Stimulated activated memory B cell treated with anti-CD40 and anti-IgM and Interleukin-4, amounts not matched to agents 10 μg/mL and 1 μg/mL and 100 μg/mL, for 72 hours (primary cell): Measurements from ENCODE around the gene SUFU.

Experiments used
- ATAC-seq: fragments of 150-1000 bp; cut with Tn5 transposase; 2 replicates; pipeline ENCODE4 v1.10.0; 2021
- H3K27ac Mint-ChIP-seq: one replicate; pipeline ENCODE4 v1.8.0; 2022; ENCODE audit warnings: mild to moderate bottlenecking, mixed read lengths
- H3K27me3 Mint-ChIP-seq: one replicate; pipeline ENCODE4 v1.8.0; 2022; ENCODE audit warnings: mixed read lengths
- H3K36me3 Mint-ChIP-seq: one replicate; pipeline ENCODE4 v1.8.0; 2022; ENCODE audit warnings: mixed read lengths
- H3K4me1 Mint-ChIP-seq: one replicate; pipeline ENCODE4 v1.8.0; 2022; ENCODE audit warnings: mixed read lengths
- H3K4me3 Mint-ChIP-seq: one replicate; pipeline ENCODE4 v1.8.0; 2022; ENCODE audit warnings: mild to moderate bottlenecking, moderate library complexity, mixed read lengths
- H3K9me3 Mint-ChIP-seq: one replicate; pipeline ENCODE4 v1.8.0; 2022; ENCODE audit warnings: mixed read lengths

The SUFU gene

DNA sequence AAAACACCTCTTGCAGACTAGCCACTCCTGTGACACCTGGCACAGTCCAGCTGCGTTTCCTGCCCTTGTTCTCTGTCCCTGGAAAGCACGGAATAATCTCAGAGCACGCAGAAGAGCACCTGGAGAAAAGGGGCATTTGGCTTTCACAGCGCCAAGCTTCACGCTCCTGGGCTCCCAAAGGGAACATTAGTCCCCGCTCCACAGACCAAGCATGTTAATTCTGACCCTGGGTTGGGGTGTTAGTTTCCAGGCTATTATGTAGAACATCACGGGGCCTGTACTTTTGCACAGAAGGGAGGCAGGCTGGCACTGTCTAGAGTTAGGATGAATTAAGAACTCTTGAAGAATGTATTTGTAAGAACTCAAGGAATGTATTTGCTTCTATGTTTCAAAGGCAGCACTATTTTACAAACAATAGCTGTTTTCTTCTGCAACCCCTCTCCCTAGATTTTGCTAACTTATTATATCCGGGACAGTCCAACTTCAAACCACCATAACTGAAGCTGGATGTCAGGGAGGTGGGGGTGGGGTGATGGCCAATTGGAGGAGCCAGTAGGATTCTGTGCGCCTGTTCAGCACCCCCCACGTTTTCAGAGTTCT lies 78.3 kb downstream of the SUFU start:
- ATAC-seq: no peak
- Mint-ChIP-seq H3K4me1 (peaks cover 16% of the 10 kb centered on the region), H3K27ac (no peak overlapping the region), H3K27me3 (no peaks in the 10 kb centered on the region), H3K4me3 (no peak overlapping the region), H3K36me3 (no peaks in the 10 kb centered on the region), H3K9me3 (no peaks in the 10 kb centered on the region)

DNA sequence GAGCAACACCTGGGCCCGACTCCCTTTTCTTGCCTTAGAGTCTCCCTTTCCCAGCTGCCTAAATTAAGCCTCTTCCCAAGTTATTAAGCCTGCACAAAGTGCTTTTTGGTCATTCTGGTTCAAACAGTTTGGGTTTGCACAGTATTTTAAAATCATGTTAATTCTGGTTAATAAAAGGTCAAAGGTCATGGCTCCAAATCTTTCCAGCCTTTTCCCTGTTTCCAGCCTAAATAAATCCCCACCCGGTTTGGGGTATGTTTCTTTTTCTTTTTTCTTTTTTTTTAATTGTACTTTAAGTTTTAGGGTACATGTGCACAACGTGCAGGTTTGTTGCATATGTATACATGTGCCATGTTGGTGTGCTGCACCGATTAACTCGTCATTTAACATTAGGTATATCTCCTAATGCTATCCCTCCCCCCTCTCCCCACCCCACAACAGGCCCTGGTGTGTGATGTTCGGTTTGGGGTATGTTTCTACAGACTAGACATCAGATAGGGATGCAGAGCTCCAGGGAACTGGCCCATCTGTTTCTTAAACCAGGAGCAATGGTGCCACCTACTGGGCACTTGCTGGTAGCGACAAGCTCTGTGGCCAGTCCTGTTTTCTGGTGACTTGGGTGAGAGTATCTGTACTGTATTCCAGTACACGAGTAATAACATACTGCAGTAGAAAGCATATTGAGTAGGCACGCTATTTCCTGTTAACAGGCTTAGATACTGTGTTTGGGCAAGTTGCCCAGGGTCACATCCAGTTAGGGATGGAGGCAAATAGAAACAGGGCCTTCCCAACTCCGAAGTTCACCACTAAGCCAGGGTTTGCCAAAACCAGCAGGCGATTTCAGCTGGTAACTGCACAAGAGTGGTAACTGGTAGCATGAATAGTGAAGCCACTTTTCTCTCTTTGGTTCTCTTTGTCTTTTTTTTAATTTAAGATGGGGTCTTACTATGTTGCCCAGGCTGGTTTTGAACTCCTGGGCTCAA lies 80.0 kb downstream of the SUFU start:
- no peak overlapping the region for H3K27ac Mint-ChIP-seq
- peaks cover 11% of the 10 kb centered on the region for H3K4me1 Mint-ChIP-seq
- no peaks in the 10 kb centered on the region for H3K27me3 Mint-ChIP-seq
- H3K9me3 Mint-ChIP-seq: no peaks in the 10 kb centered on the region
- H3K36me3 Mint-ChIP-seq: no peaks in the 10 kb centered on the region
- H3K4me3 Mint-ChIP-seq: no peak overlapping the region
- ATAC-seq: peak; percentile 95

DNA sequence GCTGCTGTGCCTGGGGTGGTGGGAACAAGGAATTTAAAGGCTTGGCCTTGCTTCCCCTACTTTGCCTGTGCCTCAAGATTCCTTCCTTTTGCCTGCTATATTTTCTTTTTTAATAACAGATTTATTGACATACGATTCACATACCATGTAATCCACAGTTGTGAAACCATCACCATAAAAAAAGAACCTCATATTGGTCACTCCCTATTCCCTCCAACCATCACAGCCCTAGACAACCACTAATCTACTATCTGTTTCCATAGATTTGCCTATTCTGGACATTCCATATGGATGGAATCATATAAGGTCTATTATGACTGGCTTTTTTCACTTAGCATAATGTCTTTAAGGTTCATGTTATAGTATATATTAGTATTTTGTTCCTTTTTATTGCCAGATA lies 81.3 kb downstream of the SUFU start:
- H3K27me3 Mint-ChIP-seq: no peaks in the 10 kb centered on the region
- H3K27ac Mint-ChIP-seq: no peak overlapping the region
- no peaks in the 10 kb centered on the region for H3K9me3 Mint-ChIP-seq
- no peak for ATAC-seq
- no peaks in the 10 kb centered on the region for H3K36me3 Mint-ChIP-seq
- peaks cover 6% of the 10 kb centered on the region for H3K4me1 Mint-ChIP-seq
- H3K4me3 Mint-ChIP-seq: no peak overlapping the region

DNA sequence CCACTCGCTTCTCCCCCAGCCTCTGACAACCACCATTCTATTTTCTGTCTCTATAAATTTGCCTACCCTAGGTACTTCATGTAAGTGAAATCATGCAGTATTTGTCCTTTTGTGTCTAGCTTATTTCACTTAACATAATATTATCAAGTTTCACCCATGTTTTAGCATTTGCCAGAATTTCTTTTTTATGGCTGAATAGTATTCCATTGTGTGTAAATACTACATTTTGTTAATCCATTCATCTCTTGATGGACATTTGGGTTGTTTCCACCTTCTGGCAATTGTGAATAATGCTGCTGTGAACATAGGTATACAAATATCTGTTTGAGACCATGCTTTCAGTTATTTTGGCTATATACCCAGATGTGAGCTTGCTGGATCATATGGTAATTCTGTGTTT lies 83.1 kb downstream of the SUFU start:
- H3K27ac Mint-ChIP-seq: no peak overlapping the region
- no peaks in the 10 kb centered on the region for H3K4me1 Mint-ChIP-seq
- H3K36me3 Mint-ChIP-seq: no peaks in the 10 kb centered on the region

DNA sequence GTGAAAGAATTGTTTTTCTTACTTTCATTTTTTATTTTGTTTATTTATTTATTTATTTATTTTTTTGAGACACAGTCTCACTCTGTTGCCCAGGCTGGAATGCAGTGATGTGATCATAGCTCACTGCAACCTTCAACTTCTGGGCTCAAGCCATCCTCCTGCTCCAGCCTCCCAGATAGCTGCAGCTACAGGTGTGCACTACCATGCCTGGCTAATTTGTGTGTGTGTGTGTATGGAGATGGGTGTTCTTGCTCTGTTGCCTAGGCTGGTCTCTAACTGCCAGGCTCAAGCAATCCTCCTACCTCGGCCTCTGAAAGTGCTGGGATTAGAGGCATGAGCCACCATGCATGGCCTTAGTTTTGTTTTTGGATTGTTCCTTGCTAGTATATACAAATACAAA lies 85.1 kb downstream of the SUFU start:
- H3K4me1 Mint-ChIP-seq: no peaks in the 10 kb centered on the region
- ATAC-seq: no peak
- H3K27me3 Mint-ChIP-seq: no peaks in the 10 kb centered on the region
- peaks cover 11% of the 10 kb centered on the region for H3K36me3 Mint-ChIP-seq
- H3K4me3 Mint-ChIP-seq: no peak overlapping the region
- no peak overlapping the region for H3K27ac Mint-ChIP-seq
- no peaks in the 10 kb centered on the region for H3K9me3 Mint-ChIP-seq

More for the DNA sequence above, 83.1 kb downstream of the SUFU start:
- Mint-ChIP-seq H3K4me3 (no peak overlapping the region), H3K27me3 (no peaks in the 10 kb centered on the region), H3K9me3 (no peaks in the 10 kb centered on the region)
- no peak for ATAC-seq

DNA sequence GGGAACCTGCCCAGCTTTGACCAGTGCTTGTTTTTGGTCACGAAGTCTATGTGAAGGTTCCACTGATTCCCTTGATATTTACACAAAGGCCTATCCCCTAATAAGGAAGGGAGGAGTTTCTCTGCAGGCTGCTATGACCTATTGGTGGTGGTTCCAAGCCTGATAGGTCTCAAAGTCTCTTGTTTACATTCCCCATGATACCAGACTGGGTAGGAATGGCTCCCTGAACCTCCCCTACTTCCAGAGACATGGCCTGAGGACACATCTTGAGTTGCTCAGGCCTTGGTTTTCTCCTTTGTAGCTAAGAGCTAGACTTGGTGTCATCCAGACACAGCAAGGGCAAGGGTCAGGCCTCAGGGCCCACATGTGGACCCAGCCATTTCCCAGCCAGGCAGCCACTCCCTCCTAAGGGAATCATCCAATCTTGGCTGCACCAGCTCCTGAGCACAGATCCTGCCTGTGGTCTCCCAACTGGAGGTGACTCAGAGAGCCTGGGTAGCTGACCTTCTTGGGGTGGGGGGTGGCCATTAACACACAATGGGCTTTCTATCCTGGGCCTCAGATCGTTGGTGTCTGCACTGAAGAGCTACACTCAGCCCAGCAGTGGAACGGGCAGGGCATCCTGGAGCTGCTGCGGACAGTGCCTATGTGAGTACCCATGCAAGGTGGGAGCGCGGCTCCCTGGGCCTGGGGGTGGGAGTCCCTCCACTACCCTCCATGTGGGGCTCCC lies 89.5 kb downstream of the SUFU start:
- no peak for ATAC-seq
- Mint-ChIP-seq H3K27me3 (no peaks in the 10 kb centered on the region), H3K36me3 (peaks cover 24% of the 10 kb centered on the region), H3K4me1 (no peaks in the 10 kb centered on the region), H3K27ac (no peak overlapping the region), H3K4me3 (no peak overlapping the region), H3K9me3 (no peaks in the 10 kb centered on the region)

DNA sequence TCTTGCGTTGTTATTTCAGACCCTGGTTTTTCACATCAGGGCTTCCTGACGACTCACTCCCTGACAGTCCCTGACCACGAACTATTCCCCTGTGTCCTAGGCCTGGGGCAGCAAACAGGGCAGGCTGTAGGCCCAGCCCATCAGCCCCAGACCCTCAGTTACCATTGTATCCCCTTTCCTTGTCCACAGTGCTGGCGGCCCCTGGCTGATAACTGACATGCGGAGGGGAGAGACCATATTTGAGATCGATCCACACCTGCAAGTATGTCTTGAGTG lies 90.0 kb downstream of the SUFU start:
- no peak overlapping the region for H3K27ac Mint-ChIP-seq
- H3K4me1 Mint-ChIP-seq: no peaks in the 10 kb centered on the region
- no peaks in the 10 kb centered on the region for H3K27me3 Mint-ChIP-seq
- peaks cover 28% of the 10 kb centered on the region for H3K36me3 Mint-ChIP-seq
- H3K9me3 Mint-ChIP-seq: no peaks in the 10 kb centered on the region
- no peak overlapping the region for H3K4me3 Mint-ChIP-seq
- no peak for ATAC-seq

DNA sequence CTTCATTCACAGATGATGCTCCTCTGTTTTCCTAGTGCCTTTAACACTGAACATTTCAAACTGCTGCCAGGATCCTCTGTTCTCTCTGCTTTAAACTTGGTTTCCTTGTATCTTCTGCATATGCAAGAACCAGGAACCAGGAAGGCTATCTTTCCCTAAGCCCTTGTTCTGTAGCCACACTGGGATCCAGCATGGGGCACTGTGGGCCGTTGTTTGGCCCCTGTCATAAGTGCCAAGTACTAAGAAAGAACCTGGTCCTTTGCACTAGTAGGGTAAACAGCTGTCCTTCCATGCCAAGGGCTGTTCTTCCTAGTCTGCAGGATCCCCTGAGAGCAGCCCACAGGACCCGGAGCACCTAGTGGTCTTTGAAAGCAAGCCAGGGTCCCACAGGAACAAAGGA lies 91.5 kb downstream of the SUFU start:
- no peaks in the 10 kb centered on the region for H3K9me3 Mint-ChIP-seq
- no peak overlapping the region for H3K4me3 Mint-ChIP-seq
- H3K27me3 Mint-ChIP-seq: no peaks in the 10 kb centered on the region
- no peak for ATAC-seq
- no peaks in the 10 kb centered on the region for H3K4me1 Mint-ChIP-seq
- peaks cover 41% of the 10 kb centered on the region for H3K36me3 Mint-ChIP-seq
- H3K27ac Mint-ChIP-seq: no peak overlapping the region

DNA sequence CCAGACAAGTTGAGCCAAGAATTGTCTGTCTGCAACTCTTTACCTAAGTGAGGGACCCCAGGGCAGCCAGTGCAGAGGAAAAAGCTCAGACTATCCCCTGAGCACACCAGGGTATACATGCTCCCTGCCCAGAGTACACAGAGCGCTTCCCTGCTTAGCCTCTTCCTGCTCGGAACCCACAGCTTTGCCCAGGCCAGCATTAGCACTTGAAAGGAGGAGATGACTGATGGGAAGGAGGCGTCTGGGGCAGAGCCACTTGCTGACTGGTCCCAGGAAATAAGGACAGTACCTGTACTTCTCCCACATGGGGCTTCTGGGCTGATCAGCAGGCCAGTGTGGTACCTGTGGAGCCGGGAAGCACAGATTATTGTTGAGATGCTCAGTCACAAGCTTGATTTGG lies 92.1 kb downstream of the SUFU start:
- ATAC-seq: no peak
- H3K9me3 Mint-ChIP-seq: no peaks in the 10 kb centered on the region
- H3K4me1 Mint-ChIP-seq: no peaks in the 10 kb centered on the region
- H3K27ac Mint-ChIP-seq: no peak overlapping the region
- no peak overlapping the region for H3K4me3 Mint-ChIP-seq
- no peaks in the 10 kb centered on the region for H3K27me3 Mint-ChIP-seq
- H3K36me3 Mint-ChIP-seq: peaks cover 46% of the 10 kb centered on the region

DNA sequence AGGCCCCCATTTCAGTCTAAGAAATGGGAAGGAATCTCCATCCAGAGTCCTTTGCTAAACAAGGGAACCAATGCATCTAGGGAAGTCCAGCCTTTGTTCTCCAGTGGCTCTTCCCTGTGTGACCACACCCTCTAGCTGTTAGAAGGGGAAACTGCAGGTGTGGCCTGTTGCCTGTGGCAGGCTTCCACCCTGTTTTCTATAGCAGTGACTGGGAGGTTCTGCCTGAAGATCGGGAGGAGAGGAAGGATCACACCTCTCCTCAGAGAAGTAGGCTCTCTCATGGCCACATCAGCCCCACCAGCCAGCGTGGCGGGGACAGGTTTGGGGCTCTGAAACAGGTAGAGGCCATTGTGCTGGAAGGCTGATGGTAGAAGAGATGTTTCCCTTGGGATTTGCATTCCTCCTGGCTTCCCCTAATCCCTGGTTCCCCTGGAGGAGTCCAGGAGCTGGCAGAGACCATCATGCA lies 92.8 kb downstream of the SUFU start:
- Mint-ChIP-seq H3K36me3 (peaks cover 53% of the 10 kb centered on the region), H3K4me3 (no peak overlapping the region), H3K27ac (no peak overlapping the region), H3K27me3 (no peaks in the 10 kb centered on the region), H3K9me3 (no peaks in the 10 kb centered on the region), H3K4me1 (no peaks in the 10 kb centered on the region)
- no peak for ATAC-seq

DNA sequence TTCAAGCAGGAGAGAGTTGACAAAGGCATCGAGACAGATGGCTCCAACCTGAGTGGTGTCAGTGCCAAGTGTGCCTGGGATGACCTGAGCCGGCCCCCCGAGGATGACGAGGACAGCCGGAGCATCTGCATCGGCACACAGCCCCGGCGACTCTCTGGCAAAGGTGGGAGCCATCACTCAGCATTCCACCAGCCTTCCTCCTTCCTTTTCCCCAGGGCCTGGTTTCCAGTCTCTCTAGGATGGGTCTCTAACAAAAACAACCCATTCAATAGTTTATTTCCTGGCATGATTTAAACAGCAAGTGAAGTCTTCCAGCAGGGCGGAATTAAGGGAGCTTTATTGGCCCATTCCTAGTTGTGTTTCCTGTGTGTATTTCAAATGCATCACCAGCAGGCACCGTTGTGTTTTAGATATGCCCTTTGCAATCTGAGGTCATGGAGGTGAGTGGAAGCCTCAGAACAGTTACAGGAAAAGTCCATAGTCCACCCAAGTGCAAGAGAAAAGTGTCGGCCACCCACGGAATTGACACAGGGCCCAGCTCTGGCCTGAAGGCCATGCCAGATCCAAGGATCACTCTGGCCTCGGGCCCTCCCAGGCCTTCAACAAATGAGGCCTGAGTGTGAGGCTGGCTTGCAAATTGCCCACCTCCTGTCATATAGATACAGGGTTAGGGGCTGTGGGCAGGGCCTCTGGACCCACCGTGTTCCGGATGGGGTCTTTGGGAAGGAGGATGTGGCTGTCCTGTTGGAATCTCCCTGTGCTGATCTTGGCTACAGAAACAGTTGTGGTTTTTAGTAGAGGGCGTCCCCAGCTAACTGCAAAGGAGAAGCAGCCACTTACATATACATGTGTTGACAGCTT lies 93.6 kb downstream of the SUFU start:
- no peak for ATAC-seq
- Mint-ChIP-seq H3K4me1 (no peaks in the 10 kb centered on the region), H3K27ac (no peak overlapping the region), H3K9me3 (no peaks in the 10 kb centered on the region), H3K27me3 (no peaks in the 10 kb centered on the region), H3K36me3 (peaks cover 57% of the 10 kb centered on the region), H3K4me3 (no peak overlapping the region)

DNA sequence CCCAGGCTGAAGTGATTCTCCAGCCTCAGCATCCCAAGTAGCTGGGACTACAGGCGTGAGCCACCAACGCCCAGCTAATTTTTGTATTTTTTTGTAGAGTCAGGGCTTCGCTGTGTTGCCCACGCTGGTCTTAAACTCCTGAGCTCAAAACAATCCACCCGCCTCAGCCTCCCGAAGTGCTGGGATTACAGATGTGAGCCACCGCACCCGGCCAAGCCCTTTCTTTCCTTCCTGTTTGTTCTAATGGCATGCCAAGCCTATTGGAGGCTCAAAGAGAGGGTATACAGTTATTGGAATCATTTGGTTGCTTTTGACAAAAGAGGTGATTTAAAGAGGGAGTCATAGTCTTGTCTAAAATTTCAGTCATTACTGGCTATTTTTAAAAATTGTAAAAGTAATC lies 94.5 kb downstream of the SUFU start:
- H3K27me3 Mint-ChIP-seq: no peaks in the 10 kb centered on the region
- H3K4me3 Mint-ChIP-seq: no peak overlapping the region
- no peaks in the 10 kb centered on the region for H3K9me3 Mint-ChIP-seq
- H3K4me1 Mint-ChIP-seq: no peaks in the 10 kb centered on the region
- peaks cover 59% of the 10 kb centered on the region for H3K36me3 Mint-ChIP-seq
- ATAC-seq: no peak
- no peak overlapping the region for H3K27ac Mint-ChIP-seq

DNA sequence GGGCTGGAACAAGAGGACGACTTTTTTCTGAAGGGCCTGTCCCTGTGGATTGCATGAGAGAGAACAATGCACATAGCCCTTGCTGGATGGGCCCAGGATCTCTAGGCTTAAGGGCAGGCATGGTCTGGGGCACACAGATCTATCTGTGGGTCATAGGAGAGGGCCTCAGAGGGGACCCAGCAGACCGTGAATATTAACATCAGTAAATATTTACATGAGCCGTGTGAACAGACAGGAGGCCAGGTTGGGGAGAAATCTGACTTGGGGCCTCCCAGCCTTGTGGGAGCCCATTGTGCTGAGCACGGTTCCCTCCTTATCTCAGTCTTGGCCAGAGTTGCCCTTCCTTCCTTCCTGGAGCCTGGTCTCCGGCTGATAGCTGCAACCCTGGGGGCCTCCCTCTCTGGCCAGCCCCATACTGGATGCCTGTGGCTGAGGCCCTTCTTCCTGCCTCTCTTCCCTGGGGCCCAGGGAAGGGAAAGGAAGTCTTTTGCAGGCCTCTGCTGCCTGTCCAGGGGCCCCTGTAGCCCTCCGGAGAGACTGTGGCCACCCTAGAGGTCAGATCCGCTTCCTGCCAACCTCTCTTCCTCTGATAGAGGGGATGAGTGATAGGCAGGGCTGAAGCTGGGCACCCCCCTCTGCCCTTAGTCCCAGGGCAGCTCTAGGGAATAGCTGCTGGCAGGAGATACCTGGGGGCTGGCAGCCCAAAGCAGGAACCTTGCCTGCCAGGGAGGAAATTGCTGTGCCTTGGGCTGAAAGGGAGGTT lies 96.0 kb downstream of the SUFU start:
- Mint-ChIP-seq H3K9me3 (no peaks in the 10 kb centered on the region), H3K36me3 (peaks cover 66% of the 10 kb centered on the region)
- ATAC-seq: no peak

DNA sequence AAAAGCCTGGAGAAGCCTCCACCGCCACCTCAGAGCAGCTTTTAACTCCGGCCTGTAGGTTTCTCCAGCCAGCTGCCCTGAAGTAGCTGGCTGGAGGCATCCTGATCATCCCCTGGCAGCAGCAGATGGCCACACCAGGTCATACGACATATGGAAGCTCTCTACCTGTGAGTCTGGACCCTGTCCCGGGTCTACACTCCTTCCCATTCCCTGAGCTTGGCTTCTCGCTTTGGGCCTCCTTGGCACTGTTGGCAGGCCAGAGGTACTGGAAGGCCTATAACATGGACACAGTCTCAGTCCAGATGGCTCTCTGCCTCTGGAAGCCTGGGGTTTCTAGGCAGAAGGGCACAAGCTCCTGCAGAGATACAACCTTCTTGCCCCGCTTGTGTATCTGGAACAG lies 97.0 kb downstream of the SUFU start:
- no peak overlapping the region for H3K27ac Mint-ChIP-seq
- no peak overlapping the region for H3K4me3 Mint-ChIP-seq
- no peaks in the 10 kb centered on the region for H3K4me1 Mint-ChIP-seq
- H3K36me3 Mint-ChIP-seq: peaks cover 66% of the 10 kb centered on the region
- H3K9me3 Mint-ChIP-seq: no peaks in the 10 kb centered on the region
- H3K27me3 Mint-ChIP-seq: no peaks in the 10 kb centered on the region
- no peak for ATAC-seq

More for the DNA sequence above, 96.0 kb downstream of the SUFU start:
- Mint-ChIP-seq H3K4me1 (no peaks in the 10 kb centered on the region), H3K27me3 (no peaks in the 10 kb centered on the region), H3K4me3 (no peak overlapping the region), H3K27ac (no peak overlapping the region)
